NOMO-1 treated with DMSO at 0.1 percent for 48 hours (cell line): ENCODE data around the gene RAB6D.
"Not testable (repeated sequence)": the region's sequence is repeated elsewhere in the genome, so short reads cannot be mapped to it uniquely, and the experiment has no call there.

ENCODE experiments used
- DNase-seq: peaks from one replicate; lab custom pipeline; 2025; ENCODE audit not compliant: unreplicated experiment; lab: John Stamatoyannopoulos, UW

RAB6D gene

DNA sequence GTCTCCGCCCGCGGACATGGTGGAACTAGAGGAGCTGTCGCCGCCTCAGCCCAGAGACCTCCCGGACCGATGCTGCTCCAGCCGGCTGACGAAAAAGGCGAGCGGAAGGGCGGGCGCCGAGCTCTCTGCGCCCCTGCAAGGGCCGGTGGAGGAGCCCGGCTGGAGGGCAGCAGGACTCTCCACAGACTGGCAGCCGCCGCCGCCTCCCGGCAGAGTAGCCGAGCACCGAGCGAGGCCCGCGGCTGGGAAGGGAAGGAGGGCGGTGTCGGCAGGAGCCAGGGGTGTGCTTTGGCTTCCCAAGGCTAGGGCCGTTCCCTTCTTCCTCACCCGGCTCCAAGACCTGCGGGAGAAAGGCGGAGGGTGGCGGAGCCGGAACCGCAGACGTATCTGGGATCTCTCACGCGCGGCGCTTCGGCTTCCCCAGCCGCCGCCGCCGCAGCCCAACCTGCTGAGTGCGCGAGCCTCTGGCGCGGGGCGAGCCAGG lies at the start of gene RAB6D:
Gene RAB6D (minus strand): TSS at position 466 of the 484 bp plus-strand sequence. CDS start 448 bp downstream, at position 18.
- DNase-seq: not testable (repeated sequence)

GRCh38 chr2:131413148-131413747 lies 49.3 kb upstream of the RAB6D start:
- peak; percentile 31 for DNase-seq

DNA sequence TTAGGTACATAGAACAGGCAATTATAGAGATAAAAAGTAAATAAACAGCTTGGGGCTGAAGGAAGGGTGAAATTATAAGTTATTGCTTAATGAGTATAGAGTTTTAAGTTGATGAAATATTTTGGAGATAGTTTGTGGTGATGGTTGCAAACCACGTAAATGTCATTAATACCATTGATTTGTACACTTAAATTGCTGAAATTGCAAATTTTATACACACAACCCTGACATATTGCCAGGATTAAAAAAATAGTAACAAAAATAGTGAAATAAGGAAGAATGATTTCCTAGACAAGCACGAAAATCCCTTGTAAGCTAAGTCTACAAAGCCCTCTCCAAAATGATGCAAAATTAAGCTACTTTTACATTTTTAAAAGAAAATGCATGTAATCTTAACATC lies 46.2 kb upstream of the RAB6D start:
- no peak for DNase-seq

DNA sequence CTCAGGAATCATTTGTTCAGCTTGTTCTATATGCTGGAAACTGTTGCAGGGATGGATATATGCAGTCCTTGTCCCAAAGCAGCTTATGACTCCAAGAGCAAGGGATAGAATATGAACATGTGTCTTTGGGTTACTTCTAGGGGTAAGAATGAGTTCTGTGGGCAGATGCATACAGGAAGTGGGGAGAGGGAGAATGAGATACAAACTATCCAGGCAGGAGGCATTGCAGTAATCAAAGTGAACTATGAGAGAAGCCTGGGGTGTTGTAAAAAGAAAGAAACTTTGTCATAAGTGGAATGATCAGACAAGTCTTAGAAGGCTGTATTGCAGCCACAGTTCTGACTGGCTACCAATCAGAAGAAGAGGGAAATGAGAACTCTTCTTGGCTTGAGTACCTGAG lies 44.8 kb upstream of the RAB6D start:
- DNase-seq: no peak

GRCh38 chr2:131408207-131408606 lies 44.2 kb upstream of the RAB6D start:
- DNase-seq: no peak

DNA sequence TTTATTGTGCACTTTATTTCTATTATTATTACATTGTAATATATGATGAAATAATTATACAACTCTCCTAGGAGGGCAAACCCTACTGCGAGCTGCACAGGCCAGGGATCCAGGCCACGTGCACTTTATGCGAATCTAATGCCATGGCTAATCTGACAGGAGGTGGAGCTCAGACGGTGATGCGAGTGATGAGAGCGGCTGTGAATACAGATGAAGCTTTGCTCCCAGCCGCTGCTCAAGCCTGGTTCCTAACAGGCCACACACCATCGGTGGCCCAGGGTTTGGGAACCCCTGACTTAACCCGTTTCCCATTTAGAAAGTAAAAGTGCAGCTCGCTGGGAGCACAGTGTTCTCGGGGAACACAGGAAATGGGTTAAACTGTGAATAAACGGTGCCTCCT lies 40.8 kb upstream of the RAB6D start:
- no peak for DNase-seq

DNA sequence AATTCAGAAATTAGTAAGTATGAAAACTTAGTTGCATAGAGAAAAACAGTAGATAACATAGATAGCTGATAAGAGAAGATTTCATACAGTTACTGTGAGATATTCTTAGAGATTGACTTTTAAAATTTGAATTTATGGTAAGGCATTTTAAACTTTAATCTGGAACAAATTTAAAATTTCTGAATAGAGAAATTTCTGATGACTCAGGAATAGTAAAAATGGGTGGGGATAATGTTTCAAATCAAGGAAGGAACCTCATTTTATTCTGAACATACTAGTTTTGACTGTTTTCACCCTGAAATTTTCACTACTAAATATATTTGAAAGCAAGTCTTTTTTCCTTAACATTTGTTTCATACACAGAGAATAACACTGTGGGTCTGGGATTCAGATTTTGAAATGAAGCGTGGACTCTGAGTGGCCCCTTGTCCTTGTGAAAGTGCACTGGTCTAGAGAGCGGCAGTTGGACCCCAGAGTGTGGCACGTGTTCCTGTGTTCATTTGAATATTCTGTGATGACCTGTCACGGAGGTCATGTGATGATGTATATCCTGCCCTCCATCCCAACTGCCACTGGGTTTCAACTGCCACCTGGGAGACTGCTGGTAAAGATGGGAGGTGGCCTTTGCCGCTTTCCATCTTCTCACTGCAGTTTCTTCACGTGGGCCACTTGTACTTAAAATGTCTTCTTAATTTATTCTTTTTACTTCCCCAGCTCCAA lies 38.5 kb upstream of the RAB6D start:
- DNase-seq: no peak

GRCh38 chr2:131400849-131401248 lies 36.9 kb upstream of the RAB6D start:
- DNase-seq: no peak

GRCh38 chr2:131400441-131400840 lies 36.5 kb upstream of the RAB6D start:
- DNase-seq: not testable (repeated sequence)

DNA sequence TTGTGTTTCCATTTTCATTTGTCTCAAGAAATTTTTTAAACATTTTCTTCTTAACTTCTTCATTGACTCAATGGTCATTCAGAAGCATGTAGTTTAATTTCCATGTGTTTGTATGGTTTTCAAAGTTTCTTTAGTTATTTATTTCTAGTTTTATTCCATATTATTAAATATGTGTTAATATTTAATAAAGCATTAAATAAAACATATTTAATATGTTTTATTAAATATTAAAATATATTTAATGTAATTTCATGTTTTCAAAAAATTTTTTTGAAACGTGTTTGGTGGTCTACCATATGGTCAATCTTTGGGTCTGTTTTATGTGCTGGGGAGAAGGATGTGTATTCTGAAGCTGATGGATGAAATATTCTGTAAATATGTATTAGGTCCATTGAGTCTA lies 32.2 kb upstream of the RAB6D start:
- not testable (repeated sequence) for DNase-seq

GRCh38 chr2:131395024-131395645 lies 31.2 kb upstream of the RAB6D start:
- not testable (repeated sequence) for DNase-seq

DNA sequence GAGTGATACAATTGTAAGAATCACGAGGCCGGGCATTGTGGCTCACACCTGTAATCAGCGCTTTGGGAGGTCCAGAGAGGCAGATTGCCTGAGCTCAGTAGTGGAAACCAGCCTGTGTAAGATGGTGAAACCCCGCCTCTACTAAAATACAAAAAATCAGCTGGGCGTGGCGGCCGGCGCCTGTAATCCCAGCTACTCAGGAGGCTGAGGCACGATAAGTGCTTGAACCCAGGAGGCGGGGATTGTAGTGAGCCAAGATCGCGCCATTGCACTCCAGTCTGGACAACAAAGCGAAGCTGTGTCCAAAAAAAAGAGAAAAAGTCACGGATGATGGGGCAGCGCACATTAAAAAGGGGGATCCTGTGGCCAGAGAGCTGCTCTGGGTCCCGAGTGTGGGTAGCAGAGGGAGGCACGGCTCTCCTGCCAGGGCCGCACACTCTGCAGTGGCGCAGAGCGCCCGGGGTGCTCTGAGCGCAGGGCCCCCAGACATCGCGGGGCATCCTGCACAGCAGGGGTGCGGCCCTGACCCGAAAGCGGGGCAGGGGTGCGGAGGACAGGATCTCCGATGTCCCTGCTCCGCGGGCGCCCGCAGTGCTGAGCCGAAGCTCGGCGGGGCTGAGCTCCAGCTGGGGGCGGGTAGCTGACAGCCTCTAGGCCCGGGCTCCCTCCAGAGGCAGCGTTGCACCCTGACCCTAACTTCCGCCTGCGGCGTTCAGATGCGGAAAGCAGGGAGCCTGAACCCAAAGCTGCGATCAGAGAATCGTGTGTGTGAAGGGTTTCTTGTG lies 30.4 kb upstream of the RAB6D start:
- no peak for DNase-seq

DNA sequence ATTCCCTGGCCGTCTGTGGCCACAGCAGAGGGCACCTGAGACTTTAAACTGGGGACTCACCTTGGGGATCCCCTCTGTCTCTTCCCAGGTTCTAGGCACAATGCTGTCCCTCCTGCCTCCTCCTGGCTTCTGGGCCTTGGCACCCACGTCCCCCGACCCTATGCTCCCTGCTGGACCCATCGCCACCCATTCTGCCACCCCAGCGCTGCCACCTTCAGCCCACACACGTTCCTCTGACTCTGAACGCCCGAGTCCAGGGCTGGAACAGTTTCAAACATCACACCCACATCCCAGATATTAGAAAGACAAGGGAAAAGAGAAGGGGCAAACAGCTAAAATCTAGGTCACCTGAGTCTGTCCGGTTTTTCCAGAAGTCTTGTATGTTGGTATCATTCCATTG lies 28.0 kb upstream of the RAB6D start:
- DNase-seq: not testable (repeated sequence)

- DNase-seq: not testable (repeated sequence)
Measured at GRCh38 chr2:131391471-131391870, 27.5 kb upstream of the RAB6D start.

- not testable (repeated sequence) for DNase-seq
Measured at GRCh38 chr2:131390495-131391130, 26.6 kb upstream of the RAB6D start.

DNA sequence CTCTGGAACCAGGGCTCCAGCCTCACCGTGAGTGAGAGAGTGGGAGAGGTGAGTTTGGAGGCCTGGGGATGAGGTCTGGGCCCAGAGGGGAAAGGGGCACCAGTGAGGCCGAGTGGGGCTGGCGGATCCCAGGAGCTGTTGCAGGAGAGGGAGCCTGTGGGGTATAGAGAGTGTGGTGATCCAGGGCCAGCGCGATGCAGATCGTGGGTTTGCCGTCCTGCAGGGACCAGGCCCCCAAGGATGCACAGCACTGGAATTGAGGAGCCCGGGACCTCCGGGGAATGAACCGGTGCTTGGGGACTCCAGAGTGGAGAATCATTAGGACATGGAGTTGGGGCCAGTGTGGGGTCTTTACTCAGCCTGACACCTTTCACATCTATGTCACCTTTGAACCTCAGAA lies 25.7 kb upstream of the RAB6D start:
- no peak for DNase-seq

DNA sequence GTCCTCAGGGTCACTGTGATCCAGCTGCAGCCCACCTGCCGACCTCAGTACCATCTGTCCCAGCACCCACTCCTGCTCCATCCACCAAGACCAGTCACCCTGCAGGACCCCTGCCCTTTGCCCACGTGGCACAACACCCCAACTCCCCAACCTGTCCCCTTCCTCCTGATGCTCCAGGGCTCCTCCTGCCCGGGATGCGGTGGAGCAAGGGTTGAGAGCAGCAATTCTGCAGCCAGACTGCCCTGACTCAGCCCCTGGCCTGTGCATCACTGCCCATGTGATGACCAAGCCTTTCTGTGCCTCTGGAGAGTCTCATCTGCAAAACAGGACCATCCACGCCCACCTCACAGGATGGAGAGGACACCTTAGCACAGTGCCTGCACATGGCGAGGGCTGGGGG lies 24.9 kb upstream of the RAB6D start:
- DNase-seq: not testable (repeated sequence)

- DNase-seq: not testable (repeated sequence)
Measured at GRCh38 chr2:131373111-131373510, 9.1 kb upstream of the RAB6D start.

- no peak for DNase-seq
Measured at GRCh38 chr2:131369954-131370353, 6.0 kb upstream of the RAB6D start.

- not testable (repeated sequence) for DNase-seq
Measured at GRCh38 chr2:131368493-131369066, 4.6 kb upstream of the RAB6D start.
